Activated T-helper 2 cell treated with anti-CD3 and anti-CD28 coated beads, Interferon-gamma antibody, Interleukin-2, Interleukin-4, amounts not matched to agents 10 μg/mL and 5 μg/mL and 100 μg/mL, durations not matched to agents 14 hours and 24 hours and 36 hours (primary cell): ENCODE data around the gene NRG2. TPM values are rescaled to one million over a fixed set of nuclear protein-coding genes. Genes with fewer than 3 reads are reported as not detected.

ENCODE experiments used
- DNase-seq: peaks from one replicate; pipeline ENCODE4 v3.0.0; 2021; ENCODE audit warnings: low spot score
- H3K27ac Mint-ChIP-seq: one replicate; pipeline ENCODE4 v1.8.0; 2021; ENCODE audit warnings: mixed read lengths
- H3K27me3 Mint-ChIP-seq: one replicate; pipeline ENCODE4 v1.8.0; 2021; ENCODE audit warnings: low read depth, mixed read lengths
- H3K36me3 Mint-ChIP-seq: one replicate; pipeline ENCODE4 v1.8.0; 2021; ENCODE audit warnings: low read depth, mixed read lengths
- H3K4me1 Mint-ChIP-seq: one replicate; pipeline ENCODE4 v1.8.0; 2021; ENCODE audit warnings: low read depth, mixed read lengths
- H3K4me3 Mint-ChIP-seq: one replicate; pipeline ENCODE4 v1.8.0; 2021; ENCODE audit warnings: low read depth, mild to moderate bottlenecking, moderate library complexity, mixed read lengths
- H3K9me3 Mint-ChIP-seq: one replicate; pipeline ENCODE4 v1.8.0; 2021; ENCODE audit warnings: mixed read lengths
- intact Hi-C: fragments of 100-400 bp; cut with micrococcal nuclease; formaldehyde crosslinking; loops from one replicate; pipeline ENCODE4 v1.15.1; 2023
- total RNA-seq: library from RNA; stranded (reverse); gene quantifications from 2 replicates; pipeline ENCODE4 v1.2.3, GENCODE V29; 2022

Gene NRG2
- total RNA-seq, 1 donor from 2014 or later, result not detected

DNA sequence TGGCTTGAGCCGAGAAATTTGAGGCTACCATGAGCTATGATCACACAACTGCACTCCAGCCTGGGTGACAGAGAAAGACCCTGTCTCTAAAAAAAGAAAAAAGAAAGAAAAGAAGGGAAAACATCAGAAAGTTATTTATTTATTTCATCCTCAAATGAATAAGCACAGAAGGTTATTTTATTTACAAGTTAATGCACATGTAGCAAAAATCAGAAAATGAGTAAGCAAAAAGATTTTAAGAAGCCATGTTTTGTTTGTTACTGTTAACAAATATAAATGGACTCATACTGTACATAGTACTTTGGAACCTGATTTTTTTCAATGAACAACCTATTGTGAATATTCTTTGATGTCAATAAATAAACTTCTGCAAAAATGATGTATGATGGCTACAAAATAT, 47.2 kb downstream of the NRG2 start:
- Mint-ChIP-seq H3K27ac (no peak overlapping the region), H3K4me3 (no peak overlapping the region), H3K36me3 (no peaks in the 10 kb centered on the region), H3K9me3 (no peaks in the 10 kb centered on the region), H3K27me3 (peaks cover 26% of the 10 kb centered on the region), H3K4me1 (no peaks in the 10 kb centered on the region)
- intact Hi-C loops, result no loop called here
- DNase-seq, result no peak

DNA sequence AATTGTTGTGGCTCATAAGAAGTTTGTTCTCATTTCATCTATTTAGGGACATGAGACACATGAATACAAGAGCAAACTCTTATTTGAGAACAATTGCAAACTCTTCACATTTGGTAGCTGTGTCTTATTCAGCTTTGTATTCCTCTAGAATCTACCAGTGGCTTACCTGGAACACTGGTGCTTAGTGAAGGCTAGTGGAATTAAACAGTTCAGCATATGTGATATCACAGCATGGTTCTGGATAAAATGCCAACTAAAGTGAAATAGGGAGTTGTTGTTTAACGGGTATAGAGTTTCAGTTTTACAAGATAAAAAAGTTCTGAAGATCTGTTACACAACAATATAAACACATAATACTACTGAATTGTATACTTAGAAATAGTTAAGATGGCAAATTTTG, 48.9 kb downstream of the NRG2 start:
- Mint-ChIP-seq H3K27me3 (peaks cover 24% of the 10 kb centered on the region), H3K4me1 (no peaks in the 10 kb centered on the region), H3K9me3 (no peaks in the 10 kb centered on the region), H3K4me3 (no peak overlapping the region), H3K36me3 (no peaks in the 10 kb centered on the region), H3K27ac (no peak overlapping the region)
- intact Hi-C loops, result no loop called here
- no peak for DNase-seq

DNA sequence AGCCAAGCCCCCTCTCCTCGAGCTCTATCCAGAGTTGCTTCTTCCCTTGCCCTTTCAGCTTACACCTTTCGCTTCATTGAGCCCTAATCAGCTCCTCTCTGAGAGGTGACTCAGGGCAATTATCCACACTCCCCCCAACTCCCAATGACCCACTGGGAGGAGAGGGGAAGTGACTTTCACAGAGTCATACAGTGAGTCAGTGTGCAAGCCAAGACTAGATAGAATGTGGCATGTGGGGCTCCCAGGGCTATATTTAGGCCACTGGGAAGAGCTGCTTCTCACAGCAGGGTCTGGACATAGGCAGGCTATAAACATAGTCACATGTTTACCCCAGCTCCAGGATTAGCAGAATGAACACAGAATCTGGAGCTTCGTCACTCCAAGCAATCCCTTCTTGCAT, 57.4 kb downstream of the NRG2 start:
- DNase-seq, result no peak
- H3K27ac Mint-ChIP-seq, result no peak overlapping the region
- H3K27me3 Mint-ChIP-seq, result peaks cover 4% of the 10 kb centered on the region
- no peak overlapping the region for H3K4me3 Mint-ChIP-seq
- H3K9me3 Mint-ChIP-seq, result no peaks in the 10 kb centered on the region
- H3K4me1 Mint-ChIP-seq, result no peaks in the 10 kb centered on the region
- intact Hi-C loops, result no loop called here
- no peaks in the 10 kb centered on the region for H3K36me3 Mint-ChIP-seq

DNA sequence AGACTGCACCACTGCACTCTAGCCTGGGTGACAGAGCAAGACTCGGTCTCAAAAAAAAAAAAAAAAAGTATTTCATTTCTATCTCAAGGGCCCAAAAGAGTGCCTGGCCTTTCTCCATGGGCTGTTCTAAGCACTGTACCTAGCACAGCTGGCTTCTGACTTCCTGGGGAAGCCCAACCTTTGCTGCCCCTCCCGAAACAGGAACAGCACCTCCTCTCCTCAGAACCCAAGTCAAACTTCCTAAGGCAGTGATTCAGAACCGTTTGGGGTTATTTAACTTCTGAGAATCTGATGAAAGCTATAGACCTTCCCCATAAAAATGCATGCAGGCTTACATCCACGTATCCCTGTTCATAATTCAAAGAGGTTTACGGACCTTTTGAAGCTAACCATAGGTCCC, 57.8 kb downstream of the NRG2 start:
- Mint-ChIP-seq H3K27ac (no peak overlapping the region), H3K36me3 (no peaks in the 10 kb centered on the region), H3K27me3 (peaks cover 2% of the 10 kb centered on the region), H3K9me3 (no peaks in the 10 kb centered on the region), H3K4me3 (no peak overlapping the region), H3K4me1 (no peaks in the 10 kb centered on the region)
- intact Hi-C loops, result no loop called here
- no peak for DNase-seq

DNA sequence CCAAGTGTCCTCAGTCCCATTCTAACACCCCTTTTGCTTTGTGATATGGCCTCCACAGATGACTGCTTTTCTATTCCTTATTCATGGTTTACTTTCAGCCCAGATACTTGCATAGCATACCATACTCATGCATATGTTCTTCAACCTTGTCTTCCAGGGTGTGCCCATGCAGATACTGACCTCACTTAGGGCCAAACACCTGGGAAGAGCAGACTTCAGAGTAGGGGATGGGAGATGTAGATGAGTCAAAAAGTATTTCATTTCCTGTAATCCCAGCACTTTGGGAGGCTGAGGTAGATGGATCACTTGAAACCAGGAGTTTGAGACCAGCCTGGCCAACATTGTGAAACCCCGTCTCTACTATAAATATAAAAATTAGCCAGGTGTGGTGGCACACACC, 58.3 kb downstream of the NRG2 start:
- H3K4me3 Mint-ChIP-seq, result no peak overlapping the region
- peaks cover 2% of the 10 kb centered on the region for H3K27me3 Mint-ChIP-seq
- intact Hi-C loops, result no loop called here
- H3K9me3 Mint-ChIP-seq, result no peaks in the 10 kb centered on the region
- DNase-seq, result no peak
- H3K36me3 Mint-ChIP-seq, result no peaks in the 10 kb centered on the region
- no peak overlapping the region for H3K27ac Mint-ChIP-seq
- no peaks in the 10 kb centered on the region for H3K4me1 Mint-ChIP-seq

DNA sequence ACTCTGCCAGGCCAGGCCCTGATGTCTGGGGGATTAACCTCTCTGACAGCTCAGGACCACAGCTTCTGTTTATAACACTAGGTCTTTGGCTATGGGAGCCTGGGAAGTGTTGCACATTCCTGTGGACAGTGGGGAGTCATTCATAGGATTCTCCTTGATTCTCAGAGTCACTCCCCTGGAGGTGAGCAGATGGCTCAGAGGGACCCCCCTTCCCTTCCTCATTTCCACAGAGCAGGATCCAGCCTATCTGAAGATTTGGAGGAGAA, 60.2 kb downstream of the NRG2 start:
- Mint-ChIP-seq H3K9me3 (no peaks in the 10 kb centered on the region), H3K4me1 (no peaks in the 10 kb centered on the region), H3K27ac (no peak overlapping the region), H3K36me3 (no peaks in the 10 kb centered on the region), H3K4me3 (no peak overlapping the region), H3K27me3 (peaks cover 2% of the 10 kb centered on the region)
- intact Hi-C loops, result no loop called here
- DNase-seq, result no peak

DNA sequence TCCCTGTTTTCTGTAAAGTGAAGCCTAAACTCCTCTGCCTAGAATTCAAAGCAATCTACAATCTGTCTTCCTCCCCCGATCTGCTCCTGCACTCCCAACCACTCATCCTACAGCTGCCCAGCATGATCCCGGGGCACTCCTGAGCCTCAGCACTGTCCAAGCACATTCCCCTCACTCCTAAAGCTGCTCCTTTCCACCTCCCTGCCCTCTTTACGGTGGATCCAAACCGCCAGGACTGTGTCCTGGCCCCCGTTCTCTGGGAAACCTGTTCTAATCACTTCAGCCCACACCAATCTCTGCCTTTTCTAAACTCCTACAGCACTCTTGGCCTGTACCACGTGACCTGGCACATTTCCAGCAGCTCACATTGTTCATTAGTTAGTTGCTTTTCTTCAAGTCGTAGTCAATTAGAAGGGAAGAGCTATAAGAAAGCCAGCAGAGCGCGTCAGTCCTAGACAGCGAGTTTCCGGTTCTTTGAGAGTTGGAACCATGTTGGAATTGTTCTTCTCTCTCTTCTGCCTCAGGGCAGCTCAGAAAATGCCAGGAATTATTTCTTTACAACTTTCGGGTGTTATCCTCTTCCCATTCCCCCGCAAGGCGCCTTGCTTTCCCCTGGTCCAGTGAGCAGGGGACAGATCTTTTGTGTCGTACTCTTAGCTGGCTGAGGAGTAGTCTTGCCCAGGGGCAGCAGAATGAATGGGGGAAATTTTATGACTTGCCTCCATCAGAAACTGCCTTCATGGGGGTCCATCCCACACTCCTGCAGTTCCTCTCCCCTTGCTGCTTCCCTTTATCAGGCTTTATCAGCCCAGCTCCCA, 60.7 kb downstream of the NRG2 start:
- no peaks in the 10 kb centered on the region for H3K36me3 Mint-ChIP-seq
- DNase-seq, result no peak
- no peaks in the 10 kb centered on the region for H3K4me1 Mint-ChIP-seq
- H3K27me3 Mint-ChIP-seq, result peaks cover 4% of the 10 kb centered on the region
- H3K9me3 Mint-ChIP-seq, result no peaks in the 10 kb centered on the region
- H3K27ac Mint-ChIP-seq, result no peak overlapping the region
- intact Hi-C loops, result no loop called here
- H3K4me3 Mint-ChIP-seq, result no peak overlapping the region

DNA sequence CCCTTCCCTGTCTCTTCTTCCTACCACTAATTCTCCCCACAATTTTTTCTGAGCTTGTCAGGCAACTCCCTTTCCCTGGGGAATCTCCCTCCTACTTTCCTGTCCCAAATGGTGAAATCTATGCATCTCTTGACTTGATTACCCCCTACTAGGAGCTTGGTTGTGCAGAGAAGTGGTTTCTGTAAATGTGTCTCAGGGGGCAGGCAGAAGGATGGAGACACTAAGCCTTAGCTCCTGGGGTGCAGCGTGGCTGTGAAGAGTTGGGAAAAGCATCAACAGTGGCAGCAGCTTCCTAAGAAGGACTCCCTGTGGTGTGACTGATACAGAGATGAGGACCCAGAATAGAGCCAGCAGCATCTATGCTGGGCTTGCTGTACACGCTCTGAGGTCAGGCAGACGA, 62.3 kb downstream of the NRG2 start:
- no peaks in the 10 kb centered on the region for H3K4me1 Mint-ChIP-seq
- no peak for DNase-seq
- H3K27me3 Mint-ChIP-seq, result peaks cover 5% of the 10 kb centered on the region
- no peak overlapping the region for H3K27ac Mint-ChIP-seq
- intact Hi-C loops, result no loop called here
- no peaks in the 10 kb centered on the region for H3K9me3 Mint-ChIP-seq
- no peaks in the 10 kb centered on the region for H3K36me3 Mint-ChIP-seq
- no peak overlapping the region for H3K4me3 Mint-ChIP-seq

DNA sequence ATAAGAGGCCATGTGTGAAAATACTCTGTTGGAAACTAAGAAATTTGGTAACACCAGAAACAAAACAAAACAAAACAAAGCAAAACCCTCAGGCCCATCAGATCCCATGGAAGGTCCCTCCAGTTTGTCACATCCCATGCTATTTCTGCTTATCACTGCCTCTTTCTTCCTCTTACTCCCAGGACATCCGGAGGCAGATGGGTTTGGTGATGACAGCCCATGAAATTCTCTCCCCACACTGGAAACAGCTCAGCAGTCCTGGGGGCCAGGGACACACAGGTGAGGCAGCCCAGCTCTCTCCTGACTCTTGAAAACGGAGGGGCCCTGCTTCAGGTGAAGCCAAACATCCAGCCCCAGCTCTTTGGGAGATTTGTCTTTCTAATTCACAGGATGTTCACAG, 63.2 kb downstream of the NRG2 start:
- H3K36me3 Mint-ChIP-seq, result no peaks in the 10 kb centered on the region
- H3K4me1 Mint-ChIP-seq, result no peaks in the 10 kb centered on the region
- peaks cover 5% of the 10 kb centered on the region for H3K27me3 Mint-ChIP-seq
- no peaks in the 10 kb centered on the region for H3K9me3 Mint-ChIP-seq
- no peak overlapping the region for H3K27ac Mint-ChIP-seq
- H3K4me3 Mint-ChIP-seq, result no peak overlapping the region
- no peak for DNase-seq
- intact Hi-C loops, result no loop called here

DNA sequence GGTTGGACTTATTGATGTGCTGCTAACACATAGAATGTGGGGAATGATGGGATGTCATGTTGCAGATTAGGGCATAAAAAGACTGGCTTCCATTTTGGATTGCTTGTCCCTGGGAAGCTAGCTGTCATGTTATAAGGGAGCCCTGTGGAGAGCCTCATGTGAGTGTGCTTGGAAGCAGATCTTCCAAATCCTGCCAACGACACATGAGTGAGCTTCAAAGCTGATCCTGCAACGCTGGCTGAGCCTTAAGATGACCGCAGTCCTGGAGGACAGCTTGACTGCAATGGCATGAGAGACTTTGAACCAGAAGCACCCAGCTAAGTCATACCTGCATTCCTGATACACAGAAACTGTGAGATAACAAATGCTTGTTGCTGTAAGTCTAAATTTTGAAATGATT, 63.6 kb downstream of the NRG2 start:
- H3K27ac Mint-ChIP-seq, result no peak overlapping the region
- no peak for DNase-seq
- H3K9me3 Mint-ChIP-seq, result no peaks in the 10 kb centered on the region
- no peaks in the 10 kb centered on the region for H3K36me3 Mint-ChIP-seq
- intact Hi-C loops, result no loop called here
- peaks cover 7% of the 10 kb centered on the region for H3K27me3 Mint-ChIP-seq
- no peaks in the 10 kb centered on the region for H3K4me1 Mint-ChIP-seq
- no peak overlapping the region for H3K4me3 Mint-ChIP-seq

DNA sequence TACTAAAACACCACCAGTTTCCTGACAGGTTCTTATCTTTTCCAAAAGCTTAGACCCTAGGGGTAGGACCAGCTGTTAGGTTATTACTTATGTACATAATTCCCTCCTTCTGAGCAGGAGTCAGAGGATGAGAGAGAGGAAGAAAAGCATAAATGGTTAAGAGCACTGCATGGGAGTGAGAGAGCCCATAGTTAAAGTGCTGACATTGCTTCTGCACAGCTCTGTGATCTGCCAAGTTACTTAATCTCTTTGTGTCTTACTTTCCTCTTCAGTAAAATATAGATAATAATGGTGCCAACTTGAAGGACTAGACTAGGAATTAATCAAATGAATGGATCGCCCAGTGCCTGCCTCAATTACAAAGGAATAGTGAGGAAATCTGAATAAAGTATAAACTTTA, 66.4 kb downstream of the NRG2 start:
- H3K9me3 Mint-ChIP-seq, result no peaks in the 10 kb centered on the region
- H3K27ac Mint-ChIP-seq, result no peak overlapping the region
- H3K4me3 Mint-ChIP-seq, result no peak overlapping the region
- intact Hi-C loops, result no loop called here
- no peak for DNase-seq
- no peaks in the 10 kb centered on the region for H3K4me1 Mint-ChIP-seq
- no peaks in the 10 kb centered on the region for H3K36me3 Mint-ChIP-seq
- H3K27me3 Mint-ChIP-seq, result peaks cover 10% of the 10 kb centered on the region

DNA sequence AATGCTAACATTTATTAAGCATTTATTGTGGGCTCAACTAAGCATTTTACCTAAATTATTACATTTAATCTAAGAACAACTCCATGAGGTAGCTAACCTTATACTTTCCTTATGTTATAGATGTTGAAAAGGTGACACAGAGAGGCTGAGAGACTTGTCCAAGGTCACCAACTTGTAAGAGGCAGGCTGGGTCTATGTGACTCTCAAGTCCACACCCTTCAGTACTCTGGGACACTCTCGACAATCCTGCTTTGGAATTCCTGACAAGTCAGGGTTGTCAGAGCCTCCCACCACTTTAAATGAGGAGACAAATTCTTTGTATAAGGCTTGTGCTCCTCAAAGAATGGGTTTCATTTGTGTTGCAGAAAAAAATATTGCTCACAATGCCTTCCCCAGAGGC, 67.2 kb downstream of the NRG2 start:
- intact Hi-C loops, result no loop called here
- DNase-seq, result no peak
- no peaks in the 10 kb centered on the region for H3K9me3 Mint-ChIP-seq
- H3K27ac Mint-ChIP-seq, result no peak overlapping the region
- no peaks in the 10 kb centered on the region for H3K4me1 Mint-ChIP-seq
- no peaks in the 10 kb centered on the region for H3K36me3 Mint-ChIP-seq
- H3K4me3 Mint-ChIP-seq, result no peak overlapping the region
- peaks cover 12% of the 10 kb centered on the region for H3K27me3 Mint-ChIP-seq

DNA sequence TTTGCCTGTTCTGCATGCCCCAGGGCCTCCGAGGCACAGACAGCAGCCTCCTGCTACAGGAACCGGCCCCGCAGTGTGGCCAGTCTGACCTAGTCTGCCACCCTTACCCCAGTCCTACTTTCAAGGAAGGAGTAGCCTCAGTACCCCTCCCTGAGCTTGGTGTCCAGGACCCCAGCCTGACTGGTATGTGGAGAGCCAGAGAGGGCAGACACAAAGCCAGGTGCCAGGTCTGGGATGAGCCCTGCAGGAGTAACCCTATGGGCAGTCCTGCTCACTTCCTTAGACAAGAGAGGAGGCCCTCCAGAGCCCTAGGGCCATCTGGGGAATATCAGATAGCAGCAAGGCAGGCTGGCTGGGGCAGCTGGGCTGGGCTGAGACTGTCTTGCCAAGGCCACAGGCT, 67.8 kb downstream of the NRG2 start:
- Mint-ChIP-seq H3K36me3 (no peaks in the 10 kb centered on the region), H3K27me3 (peaks cover 14% of the 10 kb centered on the region)
- intact Hi-C loops, result no loop called here

DNA sequence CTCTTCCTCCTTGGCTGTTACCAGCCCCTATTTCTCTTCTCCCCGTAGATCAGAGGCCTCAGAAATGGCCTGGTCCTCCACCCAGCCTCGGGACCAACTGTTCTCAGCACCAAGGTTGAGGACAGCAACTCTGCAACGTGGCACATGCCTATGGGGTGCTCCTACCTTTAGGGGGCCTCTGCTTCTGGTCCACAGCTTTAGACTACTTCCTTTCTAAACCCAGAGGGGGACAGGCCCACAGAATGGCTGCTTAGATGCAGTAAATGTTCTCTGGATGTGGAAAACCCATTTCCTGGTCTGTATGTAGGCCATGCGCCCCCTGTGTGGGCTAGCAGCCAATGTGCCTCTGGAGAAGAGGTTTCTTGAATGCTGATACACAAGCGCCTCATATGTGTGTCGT, 68.4 kb downstream of the NRG2 start:
- Mint-ChIP-seq H3K36me3 (no peaks in the 10 kb centered on the region), H3K9me3 (no peaks in the 10 kb centered on the region), H3K27me3 (peaks cover 20% of the 10 kb centered on the region), H3K27ac (no peak overlapping the region), H3K4me3 (no peak overlapping the region), H3K4me1 (no peaks in the 10 kb centered on the region)
- intact Hi-C loops, result no loop called here
- DNase-seq, result no peak

More for the DNA sequence above, 67.8 kb downstream of the NRG2 start:
- DNase-seq, result no peak
- Mint-ChIP-seq H3K4me3 (no peak overlapping the region), H3K27ac (no peak overlapping the region), H3K9me3 (no peaks in the 10 kb centered on the region), H3K4me1 (no peaks in the 10 kb centered on the region)
